Esophagus muscularis mucosa (tissue), 3 donors: ENCODE data around the gene CCDC85C.

Experiments
- POLR2A ChIP-seq: fragments of 450-650 bp; IDR thresholded peaks from one replicate; pipeline ENCODE4 v1.6.1; 2017; ENCODE audit warnings: antibody characterized with exemption, moderate library complexity, mild to moderate bottlenecking, low read depth
- POLR2AphosphoS5 ChIP-seq, 2 donors: sonication (generic); formaldehyde crosslinking; IDR thresholded peaks; one replicate each; pipeline ENCODE4 v1.6.1; 2017; ENCODE audit warnings: antibody characterized with exemption in 2 of 2
- TF ChIP-seq, protein P1 (sequence below), 3 experiments: fragments of 200-600 bp in 2 of 3; fragments of 450-650 bp in 1 of 3; sonication (generic) in 2 of 3; IDR thresholded peaks; one replicate each; pipeline ENCODE4 v1.5.1; 2017 to 2019; ENCODE audit warnings: antibody characterized with exemption in 3 of 3, mild to moderate bottlenecking in 2 of 3, moderate library complexity in 1 of 3

DNA sequence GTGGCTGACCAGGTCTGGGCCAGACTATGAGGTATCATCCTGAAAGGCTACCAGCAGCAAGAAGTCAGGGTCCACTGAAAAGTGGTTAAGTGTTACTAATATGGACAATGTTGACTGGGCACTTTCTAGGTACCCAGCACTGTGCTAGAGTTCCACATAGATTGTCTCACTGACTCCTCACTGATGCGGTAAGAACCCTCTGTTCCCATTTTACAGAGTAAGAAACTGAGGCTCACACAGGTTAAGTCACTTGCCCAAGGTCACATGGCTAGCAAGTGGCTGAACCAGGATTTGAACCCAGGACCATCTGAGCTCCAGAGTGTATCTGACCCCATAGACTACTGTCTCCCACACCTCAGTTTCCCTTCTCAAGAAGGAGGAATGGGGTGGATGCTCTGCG lies 4.6 kb upstream of the CCDC85C start:
- TF ChIP-seq, protein P1, sequence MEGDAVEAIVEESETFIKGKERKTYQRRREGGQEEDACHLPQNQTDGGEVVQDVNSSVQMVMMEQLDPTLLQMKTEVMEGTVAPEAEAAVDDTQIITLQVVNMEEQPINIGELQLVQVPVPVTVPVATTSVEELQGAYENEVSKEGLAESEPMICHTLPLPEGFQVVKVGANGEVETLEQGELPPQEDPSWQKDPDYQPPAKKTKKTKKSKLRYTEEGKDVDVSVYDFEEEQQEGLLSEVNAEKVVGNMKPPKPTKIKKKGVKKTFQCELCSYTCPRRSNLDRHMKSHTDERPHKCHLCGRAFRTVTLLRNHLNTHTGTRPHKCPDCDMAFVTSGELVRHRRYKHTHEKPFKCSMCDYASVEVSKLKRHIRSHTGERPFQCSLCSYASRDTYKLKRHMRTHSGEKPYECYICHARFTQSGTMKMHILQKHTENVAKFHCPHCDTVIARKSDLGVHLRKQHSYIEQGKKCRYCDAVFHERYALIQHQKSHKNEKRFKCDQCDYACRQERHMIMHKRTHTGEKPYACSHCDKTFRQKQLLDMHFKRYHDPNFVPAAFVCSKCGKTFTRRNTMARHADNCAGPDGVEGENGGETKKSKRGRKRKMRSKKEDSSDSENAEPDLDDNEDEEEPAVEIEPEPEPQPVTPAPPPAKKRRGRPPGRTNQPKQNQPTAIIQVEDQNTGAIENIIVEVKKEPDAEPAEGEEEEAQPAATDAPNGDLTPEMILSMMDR (IDR thresholded peaks at IDR 0.05), result no peak
- TF ChIP-seq POLR2A, result no peak
- TF ChIP-seq POLR2AphosphoS5 (IDR thresholded peaks at IDR 0.05), result no peak
